GM12801 (cell line): ENCODE measurements around the gene UBXN6.

Experiments used
- CTCF ChIP-seq: IDR thresholded peaks from one replicate; pipeline ENCODE4 v1.5.1; 2011; ENCODE audit warnings: control low read depth; ENCODE audit not compliant: insufficient read length; ENCODE audit errors: extremely low read depth

The UBXN6 gene

GRCh38 chr19:4497770-4498389 lies 40.3 kb upstream of the UBXN6 start:
- TF ChIP-seq CTCF: no peak

DNA sequence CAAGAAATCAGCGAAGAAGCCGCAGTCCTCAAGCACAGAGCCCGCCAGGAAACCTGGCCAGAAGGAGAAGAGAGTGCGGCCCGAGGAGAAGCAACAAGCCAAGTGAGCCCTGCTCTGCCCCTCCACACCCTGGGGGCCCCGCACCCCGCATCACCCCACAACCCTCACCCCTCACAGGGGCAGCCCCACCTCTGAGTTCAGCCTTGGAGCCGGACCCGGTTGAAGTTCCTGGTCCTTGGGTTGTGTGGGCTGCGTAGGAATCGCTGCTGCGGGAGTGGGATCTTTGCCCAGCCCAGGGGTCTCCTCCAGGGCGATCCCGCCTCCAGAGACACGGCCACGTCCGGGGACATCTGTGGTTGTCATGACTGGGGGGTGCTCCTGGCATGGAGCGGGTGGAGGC lies 38.7 kb upstream of the UBXN6 start:
- TF ChIP-seq CTCF: no peak

- TF ChIP-seq CTCF: no peak
Observed at GRCh38 chr19:4495471-4495870, 37.9 kb upstream of the UBXN6 start.

- no peak for TF ChIP-seq CTCF
Observed at GRCh38 chr19:4494691-4495064, 37.1 kb upstream of the UBXN6 start.

GRCh38 chr19:4493929-4494690 lies 36.5 kb upstream of the UBXN6 start:
- TF ChIP-seq CTCF: no peak

GRCh38 chr19:4493104-4493928 lies 35.7 kb upstream of the UBXN6 start:
- TF ChIP-seq CTCF: no peak

DNA sequence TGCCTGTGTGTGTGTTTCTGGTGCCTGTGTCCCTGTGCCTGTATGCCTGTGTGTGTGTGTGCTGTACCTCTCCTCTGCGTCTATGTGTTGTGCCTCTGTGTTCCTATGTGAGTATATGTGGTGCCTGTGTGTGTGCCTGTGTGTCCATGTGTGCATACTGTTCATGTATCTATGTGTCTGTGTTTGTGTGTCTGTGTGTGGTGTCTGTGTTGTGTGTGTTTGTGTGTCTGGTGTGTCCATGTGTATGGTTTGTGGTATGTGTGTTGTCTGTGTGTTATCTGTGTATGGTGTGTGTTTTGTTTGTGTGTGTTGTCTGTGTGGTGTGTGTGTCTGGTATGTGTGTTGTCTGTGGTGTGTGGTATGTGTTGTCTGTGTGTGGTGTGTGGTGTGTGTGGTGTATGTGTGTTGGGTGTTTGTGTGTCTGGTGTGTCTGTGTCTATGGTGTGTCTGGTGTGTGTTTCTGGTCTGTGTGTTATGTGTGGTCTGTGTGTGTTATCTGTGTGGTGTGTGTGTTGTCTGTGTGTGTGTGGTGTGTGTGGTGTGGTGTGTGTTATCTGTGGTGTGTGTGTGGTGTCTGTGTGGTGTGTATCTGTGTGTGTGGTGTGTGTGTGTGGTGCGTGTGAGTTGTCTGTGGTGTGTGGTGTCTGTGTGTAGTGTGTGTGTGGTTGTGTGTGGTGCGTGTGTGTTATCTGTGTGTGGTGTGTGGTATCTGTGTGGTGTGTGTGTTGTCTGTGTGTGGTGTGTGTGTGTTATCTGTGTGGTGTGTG lies 34.9 kb upstream of the UBXN6 start:
- no peak for TF ChIP-seq CTCF
